Measurements from ENCODE around the gene ESF1. TPM values are rescaled to one million over a fixed set of nuclear protein-coding genes. Genes with fewer than 3 reads are reported as not detected.

The ESF1 gene
- total RNA-seq, 2 experiments from 2014 or later: 12.4 to 12.7 TPM

DNA sequence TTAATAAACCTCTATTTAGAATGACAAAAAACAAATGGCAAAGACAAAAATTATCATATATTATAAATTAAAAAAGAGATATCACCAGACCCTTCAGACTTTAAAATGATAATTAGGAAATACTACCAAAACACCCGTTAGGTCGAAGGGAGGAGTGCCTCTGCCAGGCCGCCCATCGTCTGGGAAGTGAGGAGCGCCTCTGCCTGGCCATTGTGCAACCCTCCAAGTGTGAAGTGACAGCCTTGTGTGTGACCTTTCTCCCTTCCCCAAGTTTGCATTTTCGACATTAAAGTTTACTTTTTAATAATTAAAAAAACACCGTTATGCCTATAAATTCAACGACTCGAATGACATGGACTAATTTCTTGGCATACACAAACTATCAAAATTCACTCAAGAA is 81.5 kb downstream of the ESF1 start:
- no peaks in the 10 kb centered on the region for H3K9me3 Mint-ChIP-seq
- peaks cover 3% of the 10 kb centered on the region for H3K27me3 Mint-ChIP-seq
- no peaks in the 10 kb centered on the region for H3K36me3 Mint-ChIP-seq (ENCODE audit: low read depth)
- no peak overlapping the region for H3K27ac Mint-ChIP-seq
- no peaks in the 10 kb centered on the region for H3K4me1 Mint-ChIP-seq
- H3K4me3 Mint-ChIP-seq: no peak overlapping the region
- ChIA-PET POLR2A (no interaction called here), CTCF (no interaction called here)
- no peak for DNase-seq

DNA sequence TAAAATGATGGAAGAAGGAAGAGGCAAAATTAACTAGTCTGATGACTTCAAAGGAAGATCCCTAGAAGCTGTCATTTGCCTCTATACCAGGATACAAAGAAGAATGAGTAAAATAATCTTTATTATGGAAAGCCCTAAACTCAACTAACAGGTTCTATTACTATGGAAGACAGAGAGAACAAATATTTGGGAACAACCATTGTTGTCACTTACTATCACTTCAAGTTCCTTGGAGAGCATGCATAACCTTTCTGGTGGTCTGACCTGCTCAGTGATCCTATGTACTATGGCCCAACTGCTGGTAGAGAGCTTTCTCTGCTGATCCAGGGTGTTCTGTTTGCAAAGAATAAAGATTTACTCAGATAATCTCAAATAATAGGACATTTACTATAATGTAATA is 83.2 kb downstream of the ESF1 start:
- Mint-ChIP-seq H3K27me3 (peaks cover 3% of the 10 kb centered on the region), H3K4me1 (no peaks in the 10 kb centered on the region), H3K9me3 (no peaks in the 10 kb centered on the region), H3K4me3 (no peak overlapping the region), H3K27ac (no peak overlapping the region), H3K36me3 (ENCODE audit: low read depth) (no peaks in the 10 kb centered on the region)
- ChIA-PET CTCF (interaction anchor here (0.7 kb wide), 1 partner anchor 21 kb away, joined by 3 read pairs; no protein-coding TSS in a partner anchor), POLR2A (no interaction called here)
- no peak for DNase-seq

DNA sequence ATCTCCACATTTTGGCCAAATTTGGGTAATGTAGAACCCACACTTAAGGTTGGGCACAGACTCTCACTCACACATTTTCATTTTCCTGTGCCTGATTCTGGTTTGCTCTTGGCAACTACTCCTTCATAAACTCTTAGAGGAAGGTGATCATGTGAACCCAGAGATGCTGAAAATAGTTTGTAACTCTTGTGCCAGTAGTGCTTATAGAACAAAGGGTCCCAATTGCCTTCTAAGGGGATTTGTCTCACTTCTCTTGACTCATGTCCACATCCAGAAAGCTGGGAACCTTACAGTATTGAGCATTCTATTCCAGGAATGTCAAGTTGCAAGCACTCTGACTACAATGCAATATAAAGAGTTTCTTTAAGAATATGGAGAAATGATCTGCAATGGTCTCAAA is 84.0 kb downstream of the ESF1 start:
- no peak for DNase-seq
- Mint-ChIP-seq H3K27me3 (peaks cover 3% of the 10 kb centered on the region), H3K36me3 (ENCODE audit: low read depth) (no peaks in the 10 kb centered on the region), H3K4me1 (no peaks in the 10 kb centered on the region), H3K9me3 (no peaks in the 10 kb centered on the region), H3K27ac (no peak overlapping the region), H3K4me3 (no peak overlapping the region)
- ChIA-PET POLR2A (no interaction called here), CTCF (no interaction called here)

DNA sequence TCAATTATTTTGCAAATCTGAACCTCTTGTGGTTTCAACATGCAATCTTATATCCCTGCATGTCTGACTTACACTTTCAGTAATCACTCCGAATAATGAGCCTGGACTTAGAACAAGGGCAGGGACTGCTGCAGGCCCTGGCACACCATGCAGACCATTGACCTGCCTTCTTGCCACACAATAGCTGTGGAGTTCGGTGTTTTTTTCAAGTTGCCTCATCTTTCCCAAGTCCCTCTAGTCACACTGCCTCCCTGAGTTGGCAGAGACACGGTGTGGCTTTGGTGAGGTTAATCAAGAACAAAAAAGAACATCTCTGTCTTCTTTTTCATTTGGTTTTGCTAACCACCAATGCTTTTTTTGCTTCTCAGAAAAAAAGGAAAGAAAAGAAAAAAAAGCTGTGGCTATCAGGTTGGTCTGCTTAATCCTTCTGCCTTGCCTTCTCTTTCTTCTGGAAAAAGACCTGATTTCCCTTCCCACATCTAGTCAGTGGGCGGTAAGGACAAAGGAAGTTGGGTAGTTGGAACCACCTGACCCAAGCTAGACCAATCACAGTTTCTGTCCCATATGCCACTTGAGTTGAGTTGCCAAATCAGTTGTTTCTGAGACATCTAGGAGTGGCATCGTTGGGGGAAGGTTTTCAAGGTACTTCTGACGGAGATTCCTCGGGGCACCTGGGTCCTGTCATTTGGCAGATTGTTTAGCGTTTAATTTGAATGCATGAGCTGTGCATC is 90.1 kb downstream of the ESF1 start:
- H3K27ac Mint-ChIP-seq: no peak overlapping the region
- ChIA-PET CTCF (no interaction called here), POLR2A (no interaction called here)
- no peaks in the 10 kb centered on the region for H3K36me3 Mint-ChIP-seq (ENCODE audit: low read depth)
- H3K9me3 Mint-ChIP-seq: no peaks in the 10 kb centered on the region
- no peak overlapping the region for H3K4me3 Mint-ChIP-seq
- no peaks in the 10 kb centered on the region for H3K4me1 Mint-ChIP-seq
- H3K27me3 Mint-ChIP-seq: peaks cover 2% of the 10 kb centered on the region
- DNase-seq: no peak

DNA sequence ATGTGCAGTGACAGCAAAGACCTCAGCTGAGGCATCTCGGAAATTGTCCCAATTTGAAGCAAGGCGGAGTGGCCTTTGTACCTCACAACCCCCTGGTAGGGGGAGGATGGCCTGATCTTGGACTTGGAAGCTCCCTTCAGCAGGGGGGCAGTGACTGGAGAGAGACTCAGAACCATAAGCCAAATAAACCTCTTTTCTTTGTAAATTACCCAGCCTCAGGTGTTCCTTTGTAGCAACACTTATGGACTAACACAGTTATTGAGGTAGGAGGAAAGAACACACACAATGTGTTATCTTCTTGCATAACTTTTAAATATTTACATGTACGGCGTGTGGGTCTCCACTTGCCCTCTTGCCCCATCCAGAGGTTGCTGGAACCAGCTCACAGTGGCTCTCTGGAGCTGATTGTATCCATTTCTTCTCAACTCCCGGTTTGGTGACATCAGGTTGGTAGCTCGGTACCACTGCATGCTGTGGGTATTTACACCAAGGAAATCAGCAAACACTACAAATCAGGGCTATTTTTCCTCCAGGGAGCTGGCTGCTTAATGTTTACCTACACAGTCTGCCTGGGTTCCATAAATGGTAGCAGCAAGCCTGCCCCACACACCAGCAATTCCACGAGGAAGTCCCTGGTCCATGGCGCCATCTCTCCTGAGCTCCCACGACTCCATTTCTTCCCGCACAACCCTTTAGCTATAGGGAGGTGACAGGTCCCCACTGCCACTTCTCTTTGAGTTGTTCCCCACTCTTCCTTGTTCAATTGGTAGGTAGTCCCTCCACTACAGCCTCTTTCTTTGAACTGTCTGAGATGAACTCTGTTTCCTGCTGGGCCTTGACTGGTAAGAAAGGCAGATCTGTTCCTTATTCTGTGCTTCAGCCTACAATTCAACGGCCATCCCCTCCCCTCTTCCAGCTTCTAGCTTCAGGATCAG is 91.7 kb downstream of the ESF1 start:
- no peaks in the 10 kb centered on the region for H3K9me3 Mint-ChIP-seq

DNA sequence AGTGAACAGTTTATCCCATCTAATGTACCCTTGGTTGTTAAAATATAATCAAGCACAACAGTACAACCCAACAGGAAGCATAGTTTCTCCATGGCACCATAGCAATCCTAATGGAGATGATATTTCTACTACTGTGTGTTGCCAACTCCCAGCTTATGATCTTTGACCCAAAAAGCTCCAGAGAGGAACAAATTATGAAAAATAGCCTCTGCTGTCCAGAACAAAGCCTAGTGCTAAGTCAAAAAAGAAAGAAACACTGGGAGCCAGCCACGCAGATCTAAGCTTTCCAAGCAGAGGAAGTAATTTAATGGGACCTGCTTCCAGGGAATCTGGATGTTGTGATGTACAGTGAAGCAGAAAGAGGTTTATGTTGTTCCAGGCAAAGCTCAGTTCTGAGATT is 93.8 kb downstream of the ESF1 start:
- Mint-ChIP-seq H3K36me3 (ENCODE audit: low read depth) (no peaks in the 10 kb centered on the region), H3K27me3 (peaks cover 4% of the 10 kb centered on the region), H3K27ac (no peak overlapping the region), H3K4me3 (no peak overlapping the region), H3K4me1 (no peaks in the 10 kb centered on the region), H3K9me3 (no peaks in the 10 kb centered on the region)
- ChIA-PET CTCF (no interaction called here), POLR2A (no interaction called here)
- no peak for DNase-seq

More for the DNA sequence above, 91.7 kb downstream of the ESF1 start:
- H3K36me3 Mint-ChIP-seq (ENCODE audit: low read depth): no peaks in the 10 kb centered on the region
- ChIA-PET POLR2A (no interaction called here), CTCF (no interaction called here)
- no peak for DNase-seq
- no peaks in the 10 kb centered on the region for H3K4me1 Mint-ChIP-seq
- H3K27ac Mint-ChIP-seq: no peak overlapping the region
- H3K4me3 Mint-ChIP-seq: no peak overlapping the region
- H3K27me3 Mint-ChIP-seq: peaks cover 2% of the 10 kb centered on the region

DNA sequence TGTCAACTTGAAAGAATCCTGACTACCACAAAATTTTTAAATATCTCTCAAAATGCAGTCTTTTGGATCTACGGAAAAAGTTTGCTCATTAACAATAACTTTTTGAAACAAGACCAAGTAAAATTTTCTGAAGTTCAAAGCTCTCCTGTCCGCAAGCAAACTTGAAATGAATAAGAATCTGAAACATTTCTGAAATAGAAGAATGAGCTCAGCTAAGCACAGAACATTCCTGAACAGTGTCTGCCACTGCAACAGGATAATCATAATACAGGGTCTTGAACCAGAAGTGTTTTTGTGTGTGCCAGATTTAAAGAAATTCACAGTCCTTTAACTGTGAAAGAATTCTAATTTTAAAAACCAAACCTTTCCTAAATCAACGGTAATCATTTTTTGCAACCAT is 96.9 kb downstream of the ESF1 start:
- H3K27ac Mint-ChIP-seq: no peak overlapping the region
- CTCF ChIA-PET: no interaction called here
- POLR2A ChIA-PET: no interaction called here
- H3K27me3 Mint-ChIP-seq: peaks cover 10% of the 10 kb centered on the region
- no peaks in the 10 kb centered on the region for H3K9me3 Mint-ChIP-seq
- no peaks in the 10 kb centered on the region for H3K36me3 Mint-ChIP-seq (ENCODE audit: low read depth)
- H3K4me1 Mint-ChIP-seq: peaks cover 4% of the 10 kb centered on the region
- DNase-seq: no peak
- no peak overlapping the region for H3K4me3 Mint-ChIP-seq

DNA sequence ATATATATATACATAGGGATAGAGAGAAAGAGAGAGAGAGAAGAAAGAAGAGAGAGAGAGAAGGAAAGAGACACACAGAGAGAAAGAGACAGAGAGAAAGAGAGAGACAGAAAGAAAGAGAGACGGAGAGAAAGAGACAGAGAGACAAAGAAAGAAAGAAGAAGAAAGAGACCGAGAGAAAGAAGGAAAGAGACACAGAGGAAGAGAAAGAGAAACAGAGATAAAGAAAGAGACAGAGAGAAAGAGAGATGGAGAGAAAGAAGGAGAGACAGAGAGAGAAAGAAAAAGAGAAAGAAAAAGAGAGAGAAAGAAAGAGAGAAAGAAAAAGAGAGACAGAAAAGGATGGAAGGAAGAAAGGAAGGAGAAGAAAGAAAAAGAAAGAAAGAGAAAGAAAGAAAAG is 99.1 kb downstream of the ESF1 start:
- DNase-seq: no peak
- Mint-ChIP-seq H3K4me3 (no peak overlapping the region), H3K27me3 (peaks cover 10% of the 10 kb centered on the region), H3K4me1 (peaks cover 4% of the 10 kb centered on the region), H3K36me3 (ENCODE audit: low read depth) (no peaks in the 10 kb centered on the region), H3K27ac (no peak overlapping the region), H3K9me3 (no peaks in the 10 kb centered on the region)
- ChIA-PET POLR2A (no interaction called here), CTCF (no interaction called here)

DNA sequence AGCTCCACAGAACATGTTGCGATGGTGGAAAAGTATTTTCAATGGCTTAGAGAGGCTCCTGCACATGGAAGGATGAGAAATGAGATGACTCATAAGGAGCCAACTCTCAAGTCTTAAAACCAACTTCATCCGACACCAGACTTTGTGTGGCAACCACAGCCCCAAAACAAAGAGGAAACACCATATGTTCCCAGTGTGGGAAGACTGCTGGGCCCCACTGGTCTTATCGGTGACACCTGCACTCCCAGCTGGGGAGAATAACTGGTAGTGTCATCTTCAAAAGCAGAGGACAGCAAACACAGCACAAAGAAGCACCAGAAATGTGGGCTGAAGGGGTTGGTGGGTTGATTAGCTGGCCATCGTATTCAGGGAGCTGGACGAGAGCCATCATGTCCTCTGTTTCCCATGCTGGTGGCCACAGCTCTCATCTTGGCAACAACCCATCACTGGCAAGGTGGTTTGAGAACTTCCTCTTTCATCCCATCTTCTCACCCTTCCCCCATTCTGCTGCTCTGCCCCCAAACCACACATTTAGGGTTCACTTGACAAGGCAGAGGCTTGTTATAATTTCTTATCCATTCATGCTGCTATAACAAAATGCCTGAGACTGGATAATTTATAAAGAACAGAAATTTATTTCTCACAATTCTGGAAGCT is 100.0 kb downstream of the ESF1 start:
- H3K27me3 Mint-ChIP-seq: peaks cover 10% of the 10 kb centered on the region
- peaks cover 4% of the 10 kb centered on the region for H3K4me1 Mint-ChIP-seq
- no peaks in the 10 kb centered on the region for H3K36me3 Mint-ChIP-seq (ENCODE audit: low read depth)
- ChIA-PET CTCF (no interaction called here), POLR2A (no interaction called here)
- H3K4me3 Mint-ChIP-seq: no peak overlapping the region
- H3K9me3 Mint-ChIP-seq: no peaks in the 10 kb centered on the region
- no peak for DNase-seq
- no peak overlapping the region for H3K27ac Mint-ChIP-seq

DNA sequence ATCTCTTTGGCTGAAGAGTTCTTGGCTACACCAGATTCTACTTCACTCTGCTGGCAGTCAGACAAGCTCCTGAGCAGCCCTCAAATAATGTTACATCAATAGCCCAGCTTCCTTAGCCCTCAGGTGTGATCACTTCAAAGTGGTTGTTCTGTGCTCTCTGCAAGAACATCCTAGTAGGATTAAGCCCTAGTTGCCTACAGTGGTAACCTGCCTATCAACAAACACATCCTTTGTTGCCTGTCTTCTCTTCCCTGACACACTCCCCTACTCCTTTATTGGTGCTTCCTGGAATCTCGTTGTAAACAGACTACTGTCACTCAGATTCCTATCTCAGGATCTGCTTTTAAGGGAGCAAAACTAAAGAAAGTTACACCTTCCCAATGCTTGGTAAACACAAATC is 100.9 kb downstream of the ESF1 start:
- Mint-ChIP-seq H3K4me1 (peaks cover 4% of the 10 kb centered on the region), H3K4me3 (no peak overlapping the region), H3K27me3 (peaks cover 10% of the 10 kb centered on the region), H3K27ac (no peak overlapping the region), H3K9me3 (no peaks in the 10 kb centered on the region), H3K36me3 (ENCODE audit: low read depth) (no peaks in the 10 kb centered on the region)
- ChIA-PET POLR2A (no interaction called here), CTCF (no interaction called here)
- no peak for DNase-seq

DNA sequence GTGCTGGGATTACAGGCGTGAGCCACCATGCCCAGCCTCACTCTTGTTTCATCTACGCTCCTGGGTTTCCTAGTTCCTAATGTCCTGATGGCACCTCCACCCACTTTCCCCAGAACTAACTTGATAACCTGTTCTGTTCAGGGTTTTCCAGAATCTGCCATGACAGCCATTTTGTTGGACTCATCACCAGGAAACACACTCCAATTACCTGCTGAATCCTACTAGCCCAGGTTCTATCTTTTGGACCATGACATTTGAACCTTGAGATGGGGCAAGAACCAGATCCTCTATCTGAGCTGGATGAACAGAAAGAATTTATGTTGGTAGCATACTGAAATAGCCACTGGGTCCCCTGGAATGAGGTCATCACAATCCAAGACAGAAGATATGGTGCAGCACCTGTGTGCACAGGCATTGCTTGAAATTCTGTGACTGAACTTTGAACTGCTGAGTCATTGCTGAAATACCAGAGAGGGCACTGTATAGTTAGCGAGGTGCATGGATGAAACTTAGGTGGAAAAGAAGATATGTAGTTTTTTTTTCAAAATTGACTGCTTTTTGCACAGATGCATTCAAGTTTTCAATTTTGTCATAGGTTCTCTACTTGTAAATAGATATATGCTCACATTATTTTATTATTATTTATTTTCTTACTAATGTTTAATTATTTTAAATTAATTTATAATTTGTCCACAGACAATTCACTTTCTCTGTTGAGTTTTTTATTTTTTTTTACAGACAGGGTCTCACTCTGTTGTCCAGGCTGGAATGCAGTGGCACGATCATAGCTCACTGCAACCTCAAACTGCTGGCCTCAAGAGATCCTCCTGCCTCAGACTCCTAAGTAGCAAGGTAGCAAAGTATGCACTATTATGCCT is 103.2 kb downstream of the ESF1 start:
- H3K27ac Mint-ChIP-seq: no peak overlapping the region
- ChIA-PET POLR2A (no interaction called here), CTCF (interaction anchor here (0.7 kb wide), 1 partner anchor 439 kb away, joined by 3 read pairs; no protein-coding TSS in a partner anchor)
- no peaks in the 10 kb centered on the region for H3K9me3 Mint-ChIP-seq
- no peak overlapping the region for H3K4me3 Mint-ChIP-seq
- H3K36me3 Mint-ChIP-seq (ENCODE audit: low read depth): no peaks in the 10 kb centered on the region
- peaks cover 4% of the 10 kb centered on the region for H3K4me1 Mint-ChIP-seq
- H3K27me3 Mint-ChIP-seq: peaks cover 8% of the 10 kb centered on the region
- no peak for DNase-seq

DNA sequence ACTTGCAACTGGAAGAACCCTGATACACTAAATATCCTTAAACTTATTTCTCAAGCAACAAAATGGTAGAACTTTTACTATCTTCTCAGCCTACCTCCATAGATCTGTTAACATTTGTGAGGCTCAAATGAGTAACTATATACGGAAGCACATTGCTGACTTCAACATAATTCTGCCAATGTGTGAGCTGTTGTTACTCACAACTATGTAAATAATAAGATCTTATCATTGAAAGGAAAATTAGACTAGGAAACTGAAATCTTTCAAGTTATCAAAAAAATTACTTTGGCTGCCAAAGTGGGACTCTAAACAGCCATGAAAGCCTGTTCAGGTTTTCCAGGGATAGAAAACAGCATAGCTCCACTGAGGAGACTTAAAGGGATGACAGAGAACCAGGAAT is 105.8 kb downstream of the ESF1 start:
- CTCF ChIA-PET: no interaction called here
- POLR2A ChIA-PET: no interaction called here
- H3K36me3 Mint-ChIP-seq (ENCODE audit: low read depth): no peaks in the 10 kb centered on the region
- H3K27me3 Mint-ChIP-seq: peaks cover 2% of the 10 kb centered on the region
- no peak for DNase-seq
- H3K27ac Mint-ChIP-seq: no peak overlapping the region
- no peak overlapping the region for H3K4me3 Mint-ChIP-seq
- H3K4me1 Mint-ChIP-seq: no peaks in the 10 kb centered on the region
- H3K9me3 Mint-ChIP-seq: no peaks in the 10 kb centered on the region

Data from activated CD4-positive, alpha-beta T cell treated with anti-CD3 and anti-CD28 coated beads, Interleukin-2, amount 10 ng/mL, durations not matched to agents 7 days and 5 days (primary cell).